ENCODE measurements around the gene EXOC4. TPM values are rescaled to one million over a fixed set of nuclear protein-coding genes. Genes with fewer than 3 reads are reported as not detected.

Gene EXOC4
- total RNA-seq, 1 experiment from 2014 or later = 75.8 TPM

DNA sequence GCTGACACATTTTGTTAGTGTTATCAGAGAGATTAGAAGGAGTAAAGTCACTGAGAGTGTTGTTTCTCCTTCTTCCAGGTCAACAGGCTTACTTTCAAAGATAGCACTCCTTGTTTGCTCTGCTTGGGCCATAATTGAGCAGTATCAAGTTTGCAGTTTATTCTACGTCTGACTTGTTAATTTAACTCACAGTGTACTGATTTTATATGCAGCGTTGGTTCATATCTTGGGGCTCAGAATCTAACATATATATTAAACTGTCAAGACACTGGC lies 430.2 kb downstream of the EXOC4 start:
- no peaks in the 10 kb centered on the region for H4K20me1 ChIP-seq (ENCODE audit: control insufficient read depth, insufficient read depth, insufficient read length)
- H3K79me1 ChIP-seq (ENCODE audit: insufficient read depth, low read depth, low read length, poor library complexity, severe bottlenecking) = no peaks in the 10 kb centered on the region
- peaks cover 0 to 2% (median 0%) of the 10 kb centered on the region in 3 experiments; a peak in 2 of 7 replicates for H3K36me3 Mint-ChIP-seq (ENCODE audit: insufficient read depth in 1 of 3, low read depth in 3 of 3)
- H3T11ph ChIP-seq (ENCODE audit: low read length) = no peak overlapping the region
- TF ChIP-seq, protein P1, sequence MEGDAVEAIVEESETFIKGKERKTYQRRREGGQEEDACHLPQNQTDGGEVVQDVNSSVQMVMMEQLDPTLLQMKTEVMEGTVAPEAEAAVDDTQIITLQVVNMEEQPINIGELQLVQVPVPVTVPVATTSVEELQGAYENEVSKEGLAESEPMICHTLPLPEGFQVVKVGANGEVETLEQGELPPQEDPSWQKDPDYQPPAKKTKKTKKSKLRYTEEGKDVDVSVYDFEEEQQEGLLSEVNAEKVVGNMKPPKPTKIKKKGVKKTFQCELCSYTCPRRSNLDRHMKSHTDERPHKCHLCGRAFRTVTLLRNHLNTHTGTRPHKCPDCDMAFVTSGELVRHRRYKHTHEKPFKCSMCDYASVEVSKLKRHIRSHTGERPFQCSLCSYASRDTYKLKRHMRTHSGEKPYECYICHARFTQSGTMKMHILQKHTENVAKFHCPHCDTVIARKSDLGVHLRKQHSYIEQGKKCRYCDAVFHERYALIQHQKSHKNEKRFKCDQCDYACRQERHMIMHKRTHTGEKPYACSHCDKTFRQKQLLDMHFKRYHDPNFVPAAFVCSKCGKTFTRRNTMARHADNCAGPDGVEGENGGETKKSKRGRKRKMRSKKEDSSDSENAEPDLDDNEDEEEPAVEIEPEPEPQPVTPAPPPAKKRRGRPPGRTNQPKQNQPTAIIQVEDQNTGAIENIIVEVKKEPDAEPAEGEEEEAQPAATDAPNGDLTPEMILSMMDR (conservative IDR thresholded peaks at IDR 0.05) = no peak
- H3K9me3 Mint-ChIP-seq = no peaks in the 10 kb centered on the region
- no peak overlapping the region for H2BK120ac ChIP-seq (ENCODE audit: low read depth, low read length, poor library complexity, severe bottlenecking)
- no peak overlapping the region for H3K56ac ChIP-seq (ENCODE audit: insufficient read length, low read depth, low read length)
- H3K4me2 ChIP-seq (ENCODE audit: insufficient read depth, insufficient read length, low read length) = no peak overlapping the region
- peaks cover 23 to 30% of the 10 kb centered on the region in 2 experiments for H3K4me1 Mint-ChIP-seq
- no CpG with 5 or more reads among the region's 2 CpGs for WGBS (ENCODE audit: extremely low coverage, insufficient read length, low lambda C conversion rate)
- no peaks in the 10 kb centered on the region for H3K79me2 ChIP-seq (ENCODE audit: insufficient read depth, low read length)
- no peak overlapping the region for H3K14ac ChIP-seq (ENCODE audit: insufficient read depth, low read length)
- DNase-seq = no peak
- H4K5ac ChIP-seq (ENCODE audit: insufficient read length, low read depth, low read length) = no peak overlapping the region
- no peak overlapping the region for H3K27ac ChIP-seq (ENCODE audit: insufficient read length, low read depth, low read length)
- no peak overlapping the region for H2BK20ac ChIP-seq (ENCODE audit: low read depth, low read length, poor library complexity, severe bottlenecking)
- no peaks in the 10 kb centered on the region for H3K27me3 Mint-ChIP-seq (ENCODE audit: low read depth)
- H3K23me2 ChIP-seq (ENCODE audit: insufficient read length, low read depth, low read length, poor library complexity, severe bottlenecking) = no peaks in the 10 kb centered on the region
- no peak overlapping the region for H4K91ac ChIP-seq (ENCODE audit: insufficient read length, low read depth, low read length)
- H3K27me3 ChIP-seq (ENCODE audit: insufficient read depth, low read length) = no peaks in the 10 kb centered on the region
- H2BK15ac ChIP-seq (ENCODE audit: low read depth, low read length) = no peak overlapping the region
- no peak overlapping the region for H3K4ac ChIP-seq (ENCODE audit: low read depth, low read length)
- H3K18ac ChIP-seq (ENCODE audit: insufficient read length, low read depth, low read length) = no peak overlapping the region
- no peak overlapping the region for H4K8ac ChIP-seq (replicated peaks; ENCODE audit: insufficient read length, low read depth, low read length)
- no peak overlapping the region for H2BK12ac ChIP-seq (ENCODE audit: insufficient read length, low read depth, low read length)
- H3K23ac ChIP-seq (ENCODE audit: insufficient read length, low read depth, low read length) = no peak overlapping the region
- H3K9me3 ChIP-seq (ENCODE audit: control insufficient read depth, low read depth, low read length) = no peaks in the 10 kb centered on the region
- no peak overlapping the region; a peak in 1 of 7 replicates for H3K27ac Mint-ChIP-seq
- H2AK5ac ChIP-seq (ENCODE audit: insufficient read length, low read length) = no peak overlapping the region
- no peak overlapping the region for H3K9ac ChIP-seq (ENCODE audit: extremely low read depth, insufficient read length, low read length)
- H2AFZ ChIP-seq (ENCODE audit: low read length) = no peak overlapping the region
- H2BK5ac ChIP-seq (ENCODE audit: insufficient read length, low read length) = no peak overlapping the region
- no peak overlapping the region for H3K4me3 Mint-ChIP-seq
- H3K4me1 ChIP-seq (ENCODE audit: insufficient read depth, low read length) = no peaks in the 10 kb centered on the region
